HL-60 (cell line): ENCODE measurements around the gene RHOU.
A peak's percentile ranks its signal among the peaks of the same experiment; 100 is the strongest.

Source experiments
- DNase-seq, 2 experiments: peaks; one replicate each; pipeline ENCODE4 v3.0.0-alpha.2; 2010 to 2020; ENCODE audit warnings: low read depth in 1 of 2, low spot score in 1 of 2
- H3K27ac ChIP-seq: fragments of 250-450 bp; sonication (Bioruptor Pico); replicated peaks from 2 replicates; pipeline ENCODE4 v1.5.1; 2020; ENCODE audit warnings: mild to moderate bottlenecking, moderate library complexity
- H3K27me3 ChIP-seq: fragments of 250-450 bp; sonication (Bioruptor Pico); 2 replicates; pipeline ENCODE4 v1.5.1; 2021; ENCODE audit warnings: mild to moderate bottlenecking, moderate library complexity; ENCODE audit not compliant: insufficient read depth, poor library complexity, severe bottlenecking
- H3K4me3 ChIP-seq: replicated peaks from 2 replicates; pipeline ENCODE4 v1.5.1; 2011; ENCODE audit warnings: mild to moderate bottlenecking, control low read depth, low read length; ENCODE audit not compliant: insufficient read depth
- CTCF ChIP-seq: IDR thresholded peaks from one replicate; pipeline ENCODE4 v1.5.1; 2011; ENCODE audit warnings: low read length, control low read depth, inconsistent platforms; ENCODE audit not compliant: insufficient read depth
- GABPA ChIP-seq: IDR thresholded peaks from 2 replicates; pipeline ENCODE4 v1.6.1; 2012; ENCODE audit warnings: low read depth
- POLR2AphosphoS5 ChIP-seq: IDR thresholded peaks from 2 replicates; pipeline ENCODE4 v1.6.1; 2012; ENCODE audit warnings: low read depth
- REST ChIP-seq: IDR thresholded peaks from 2 replicates; pipeline ENCODE4 v1.6.1; 2012; ENCODE audit warnings: low read depth; ENCODE audit not compliant: insufficient replicate concordance
- SPI1 ChIP-seq: IDR thresholded peaks from 2 replicates; pipeline ENCODE4 v1.6.1; 2012; ENCODE audit warnings: low read depth, mild to moderate bottlenecking, borderline replicate concordance

Gene RHOU

GRCh38 chr1:228753287-228753686 lies 18.0 kb downstream of the RHOU start:
- Histone ChIP-seq H3K4me3 (no peak overlapping the region), H3K27ac (no peak overlapping the region), H3K27me3 (no peaks in the 10 kb centered on the region)
- DNase-seq, result peak in 1 of 2 experiments; percentile 17
- TF ChIP-seq GABPA, result no peak
- TF ChIP-seq SPI1, result no peak
- TF ChIP-seq POLR2AphosphoS5, result no peak
- no peak for TF ChIP-seq REST
- TF ChIP-seq CTCF, result no peak

- Histone ChIP-seq H3K27me3 (no peaks in the 10 kb centered on the region), H3K27ac (no peak overlapping the region), H3K4me3 (no peak overlapping the region)
- DNase-seq, result no peak
- TF ChIP-seq POLR2AphosphoS5, result no peak
- no peak for TF ChIP-seq GABPA
- TF ChIP-seq REST, result no peak
- no peak for TF ChIP-seq SPI1
- no peak for TF ChIP-seq CTCF
Observed at GRCh38 chr1:228753786-228754360, 18.6 kb downstream of the RHOU start.

GRCh38 chr1:228754646-228755268 lies 19.5 kb downstream of the RHOU start:
- no peak for DNase-seq
- TF ChIP-seq GABPA, result no peak
- TF ChIP-seq POLR2AphosphoS5, result no peak
- no peak for TF ChIP-seq SPI1
- no peak for TF ChIP-seq CTCF
- no peak for TF ChIP-seq REST
- no peaks in the 10 kb centered on the region for H3K27me3 ChIP-seq
- H3K4me3 ChIP-seq, result no peak overlapping the region
- H3K27ac ChIP-seq, result no peak overlapping the region
